HG02938 (cell line): Measurements from ENCODE around the gene MAP2K5.

Source experiments
- ATAC-seq: cut with Tn5 transposase; IDR thresholded peaks from one replicate; pipeline ENCODE4 v1.9.1; 2021; ENCODE audit warnings: mild to moderate bottlenecking, moderate library complexity; ENCODE audit not compliant: unreplicated experiment

Gene MAP2K5

DNA sequence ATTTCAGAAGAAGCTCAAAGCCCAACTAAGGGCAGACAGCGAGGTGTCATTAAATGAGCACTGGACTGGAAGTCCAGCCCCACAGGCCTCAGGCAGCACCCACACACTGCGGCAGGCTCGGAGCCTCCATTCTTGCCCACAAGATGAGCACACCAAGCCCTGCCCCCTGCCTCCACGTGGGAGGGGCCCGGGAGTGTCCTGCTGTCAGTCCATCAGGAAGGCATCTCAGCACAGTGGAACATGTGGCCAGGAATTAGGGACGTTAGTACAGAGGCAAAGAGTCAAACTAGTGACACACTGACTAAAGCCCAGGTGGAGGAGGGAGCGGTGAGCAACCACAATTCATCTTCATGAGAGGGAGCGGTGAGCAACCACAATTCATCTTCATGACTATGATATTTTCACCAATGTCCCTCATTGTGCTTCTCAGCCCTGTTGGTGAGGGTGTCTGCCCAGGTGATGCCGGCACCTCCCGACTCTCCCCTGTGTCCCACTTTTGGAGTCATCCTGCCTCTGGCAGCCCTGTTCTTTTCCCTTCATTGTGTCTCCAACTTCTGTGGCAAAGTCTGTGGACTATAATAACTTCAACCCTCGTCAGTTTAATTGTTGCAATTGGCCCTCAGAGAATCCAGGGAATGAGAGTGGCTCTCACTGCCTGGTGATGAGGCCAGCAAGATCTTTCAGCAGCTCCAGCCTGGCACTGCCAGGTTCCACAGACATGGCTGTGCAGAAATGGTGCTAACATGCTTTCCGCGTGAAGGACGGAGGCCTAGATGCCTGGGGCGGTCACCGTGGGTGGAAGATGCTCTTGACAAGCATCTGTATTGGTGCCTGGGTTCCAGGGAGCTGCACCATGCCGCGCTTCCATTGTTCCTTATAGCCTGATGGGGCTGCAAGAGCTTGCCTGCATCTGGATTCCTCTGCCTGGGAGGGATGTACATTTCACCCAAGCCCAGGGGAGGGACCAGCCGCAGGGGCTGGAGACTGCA is 259.7 kb downstream of the MAP2K5 start:
- no peak for ATAC-seq

DNA sequence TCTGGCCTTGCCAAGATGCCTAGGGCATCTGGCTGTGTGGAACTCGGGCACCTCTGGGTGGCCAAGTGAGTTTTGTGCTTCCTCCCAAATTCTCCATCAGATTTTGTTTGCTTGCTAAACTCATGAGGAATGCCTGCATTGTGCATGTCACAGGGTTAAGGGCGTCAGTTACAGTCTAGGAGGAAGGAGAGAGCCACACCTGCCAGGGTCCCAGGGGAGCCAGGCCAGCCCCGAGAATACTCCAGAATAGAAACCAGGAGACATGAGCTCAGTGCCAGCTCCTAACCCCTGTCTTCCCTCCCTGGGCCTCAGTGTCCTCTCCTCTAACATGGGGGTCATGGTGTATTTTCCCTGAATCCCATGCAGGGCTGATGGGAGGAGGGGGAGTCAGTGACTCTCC is 260.8 kb downstream of the MAP2K5 start:
- ATAC-seq: no peak

DNA sequence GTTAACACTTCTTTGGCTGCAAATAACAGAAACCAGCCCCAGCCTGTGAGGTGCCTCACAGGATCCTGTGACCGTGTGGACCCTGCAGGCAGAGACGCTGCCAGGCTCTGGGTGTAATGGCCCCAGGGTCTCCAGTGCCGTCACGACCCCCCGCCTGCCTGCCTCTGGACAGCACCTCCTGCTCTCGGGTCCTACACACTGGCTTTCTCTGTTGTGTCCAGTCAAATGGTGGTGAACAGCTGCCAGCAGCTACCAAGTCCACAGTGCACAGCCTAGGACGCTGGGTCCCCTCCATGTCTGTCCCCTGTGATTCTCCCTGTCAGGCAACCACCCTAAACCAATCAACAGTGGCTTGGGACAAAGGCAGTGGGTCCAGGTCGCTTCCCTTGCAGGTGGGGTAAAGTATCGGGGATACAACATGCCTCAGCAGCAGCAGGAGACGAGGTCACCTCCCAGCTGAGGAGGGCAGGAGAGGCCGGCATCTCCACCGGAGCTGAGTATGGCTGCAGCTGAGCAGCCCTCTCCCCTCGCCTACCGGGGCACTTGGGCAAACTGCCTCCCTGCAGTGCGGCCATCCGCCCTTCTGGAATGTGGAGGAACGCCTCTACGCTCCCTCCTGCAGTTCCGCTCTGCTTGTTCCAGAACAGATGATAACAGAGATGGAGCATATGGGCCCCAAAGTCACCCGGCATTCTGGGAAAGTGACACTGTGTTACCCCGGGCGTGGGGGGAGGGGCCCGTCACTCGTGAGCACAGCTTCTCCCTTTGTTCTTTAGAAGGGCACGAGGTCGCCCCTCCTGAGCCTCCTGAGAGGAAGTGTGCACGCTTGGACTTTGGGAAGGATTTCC is 261.7 kb downstream of the MAP2K5 start:
- no peak for ATAC-seq

DNA sequence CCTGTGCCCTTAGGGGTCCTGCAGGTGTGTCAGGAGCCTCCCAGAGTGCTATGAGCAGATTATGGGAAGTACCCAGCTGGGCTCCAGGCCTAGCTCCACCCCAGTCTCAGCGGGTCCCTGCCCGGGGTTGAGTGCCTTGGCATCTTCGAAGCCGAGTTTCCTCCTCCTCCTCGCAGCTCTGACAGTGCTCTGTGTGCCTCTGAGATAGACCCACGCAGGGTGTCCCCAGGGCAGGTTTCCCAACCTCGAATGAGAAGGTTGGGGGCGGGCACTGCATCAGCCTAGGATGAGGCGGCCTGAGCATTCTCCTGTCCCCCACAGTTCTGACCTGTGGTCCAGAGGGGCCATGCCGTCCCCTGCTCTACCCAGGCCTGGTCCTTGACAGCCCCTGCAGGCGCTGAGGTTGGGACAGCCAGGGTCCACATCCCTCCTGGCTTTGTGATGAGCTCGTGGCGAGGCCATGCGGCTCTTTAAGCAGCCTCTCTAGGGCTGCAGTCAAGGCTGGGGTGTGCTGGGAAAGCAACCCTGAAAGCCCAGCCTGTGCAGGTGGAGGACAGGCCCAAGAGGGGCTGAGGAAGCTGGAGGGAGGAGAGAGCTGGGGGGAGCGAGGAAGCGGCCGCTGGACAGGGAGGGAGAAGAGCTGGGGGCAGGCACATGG is 262.6 kb downstream of the MAP2K5 start:
- ATAC-seq: no peak

DNA sequence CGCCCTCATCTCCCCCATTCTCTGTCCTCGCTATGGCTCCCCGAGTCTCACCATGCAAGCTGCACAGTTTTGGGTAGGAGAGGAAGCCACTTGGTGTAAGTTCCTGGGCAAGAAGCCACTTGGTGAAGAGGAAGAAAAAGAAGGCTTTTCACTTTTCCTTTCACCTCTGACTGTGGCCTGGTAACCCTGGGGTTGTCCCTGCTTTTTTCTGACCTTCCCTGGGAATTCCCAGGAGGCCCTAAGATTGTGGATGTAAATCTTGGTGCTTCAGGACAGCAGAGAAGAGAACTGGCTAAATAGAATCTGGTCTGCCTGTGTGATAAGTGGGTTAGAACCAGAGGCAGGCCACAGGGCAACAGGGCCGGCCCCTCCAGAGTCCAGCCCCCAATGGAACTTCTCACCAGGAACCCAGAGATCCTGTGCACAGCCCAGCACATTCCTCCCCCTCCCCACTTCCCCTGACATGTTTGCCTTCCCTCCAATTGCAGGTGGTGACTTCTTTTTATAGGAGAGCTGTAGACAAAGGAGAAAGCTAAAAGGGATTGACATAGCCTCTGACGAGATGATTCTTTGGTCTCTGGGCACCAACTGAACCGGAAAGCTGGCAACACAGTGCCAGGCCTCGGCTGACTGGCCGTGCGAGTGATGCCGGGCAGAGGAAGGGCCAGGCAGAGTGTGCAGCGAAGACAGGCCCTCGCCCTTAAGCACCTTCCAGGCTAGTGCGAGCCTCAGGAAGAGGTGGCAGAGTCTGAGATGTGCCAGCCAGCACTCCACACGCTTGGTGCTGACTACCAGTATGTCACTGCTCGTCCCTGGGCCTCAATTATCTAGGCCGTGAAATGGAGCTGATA is 263.4 kb downstream of the MAP2K5 start:
- no peak for ATAC-seq

DNA sequence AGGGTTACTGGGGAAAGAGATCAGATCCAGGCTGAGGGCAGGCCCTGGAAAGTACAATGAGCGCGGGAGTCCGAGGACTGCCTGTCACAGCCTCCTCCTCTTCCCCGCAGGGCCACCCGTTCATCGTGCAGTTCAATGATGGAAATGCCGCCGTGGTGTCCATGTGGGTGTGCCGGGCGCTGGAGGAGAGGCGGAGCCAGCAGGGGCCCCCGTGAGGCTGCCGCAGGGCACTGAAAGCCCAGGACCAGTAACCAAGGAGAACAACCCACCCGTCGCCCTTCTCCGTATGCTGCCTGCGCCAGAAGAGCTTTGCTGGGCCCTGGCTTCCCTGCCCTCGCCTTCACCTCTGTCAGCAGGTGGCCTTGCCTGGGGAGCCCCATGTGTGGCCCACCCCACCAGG is 264.0 kb downstream of the MAP2K5 start:
- ATAC-seq: no peak

DNA sequence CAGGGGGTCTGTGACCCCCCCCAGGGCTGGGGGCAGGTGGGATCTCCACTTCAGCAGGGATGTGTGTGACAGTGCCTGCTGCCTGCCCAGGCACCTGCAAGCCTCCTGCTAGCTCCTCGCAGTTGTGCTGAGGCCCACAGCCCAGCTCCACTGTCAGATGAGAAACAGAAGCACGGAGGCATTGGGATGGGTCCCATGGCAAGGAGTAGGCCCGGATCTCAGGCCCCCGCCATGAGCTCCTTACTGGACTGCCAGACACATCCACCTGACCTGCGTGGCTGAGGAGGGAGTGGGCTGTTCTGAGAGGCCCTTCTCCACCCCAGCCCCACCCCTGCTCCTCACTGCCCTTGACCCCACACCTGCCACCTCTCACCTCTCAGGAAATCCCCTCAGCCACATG is 264.6 kb downstream of the MAP2K5 start:
- no peak for ATAC-seq

DNA sequence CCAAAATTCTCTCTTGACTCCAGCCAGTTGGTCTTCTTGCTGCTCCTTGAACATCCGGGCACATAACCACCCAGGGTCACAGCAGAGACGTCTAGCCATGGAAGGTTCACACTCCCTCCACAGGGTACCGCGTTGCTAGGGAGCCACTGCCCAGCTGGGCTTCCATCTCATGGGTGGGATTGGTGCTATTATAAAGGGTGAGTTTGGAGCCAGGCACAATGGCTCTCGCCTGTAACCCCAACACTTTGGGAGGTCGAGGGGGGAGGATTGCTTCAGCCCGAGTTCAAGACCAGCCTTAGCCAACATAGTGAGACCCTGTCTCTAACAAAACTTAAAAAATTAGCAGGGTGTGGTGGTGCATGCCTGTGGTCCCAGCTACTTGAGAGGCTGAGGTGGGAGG is 265.3 kb downstream of the MAP2K5 start:
- no peak for ATAC-seq

DNA sequence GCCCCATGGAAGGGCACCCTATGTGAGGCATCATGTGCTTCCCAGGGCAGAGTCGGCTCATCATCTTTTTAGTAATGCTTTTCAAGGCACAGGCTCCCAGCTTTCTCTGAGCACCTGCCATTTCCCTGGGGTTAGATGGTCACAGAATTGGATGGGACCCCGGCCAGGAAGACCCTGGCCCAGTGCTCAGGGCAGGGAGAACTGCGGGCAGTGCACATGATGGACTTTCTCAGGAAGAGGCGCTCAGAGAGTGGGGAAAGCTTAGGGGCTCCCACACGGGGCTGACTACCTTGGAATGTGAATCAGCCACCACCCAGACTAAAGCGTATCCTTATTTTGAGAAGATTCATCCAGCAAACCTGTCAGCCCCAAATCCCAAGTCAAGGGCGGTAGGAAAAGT is 266.3 kb downstream of the MAP2K5 start:
- ATAC-seq: no peak

DNA sequence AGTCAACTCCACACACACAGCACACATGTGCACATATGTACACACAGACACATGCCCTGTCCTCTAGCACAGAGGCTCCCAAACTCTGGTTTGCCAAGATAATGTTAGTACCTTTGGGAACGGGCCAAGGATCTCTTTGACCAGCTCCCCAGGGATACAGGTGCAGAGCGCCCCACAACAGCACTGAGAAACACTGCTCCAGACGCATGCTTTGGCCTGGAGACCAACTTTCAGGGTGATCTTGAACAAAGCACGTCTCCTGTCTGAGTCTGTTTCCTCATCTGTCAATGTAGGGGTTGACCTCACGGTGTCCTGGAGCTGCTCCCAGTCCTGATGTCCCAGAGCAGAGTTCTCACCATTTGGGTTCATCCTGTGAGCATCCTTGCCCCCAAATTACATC is 266.9 kb downstream of the MAP2K5 start:
- ATAC-seq: no peak

DNA sequence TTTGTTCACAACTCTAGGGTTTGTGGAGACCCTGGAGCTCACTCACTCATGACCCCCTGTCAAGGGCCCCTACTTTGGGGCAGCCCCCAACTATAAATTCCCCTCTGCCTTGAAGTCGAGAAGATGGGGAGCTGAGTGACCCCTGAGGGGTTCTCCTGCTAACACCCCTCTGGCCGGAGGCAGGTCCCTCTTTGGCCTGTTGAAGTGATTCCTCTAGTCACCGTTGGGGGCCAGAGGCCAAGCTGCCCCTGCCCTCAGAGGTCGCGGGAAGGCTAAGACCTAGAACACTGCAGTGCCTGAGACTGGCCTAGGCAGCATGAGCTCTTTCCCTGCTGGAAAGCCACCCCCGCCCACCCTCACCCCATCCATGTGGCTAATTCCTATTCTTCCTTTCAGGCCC is 267.4 kb downstream of the MAP2K5 start:
- no peak for ATAC-seq

DNA sequence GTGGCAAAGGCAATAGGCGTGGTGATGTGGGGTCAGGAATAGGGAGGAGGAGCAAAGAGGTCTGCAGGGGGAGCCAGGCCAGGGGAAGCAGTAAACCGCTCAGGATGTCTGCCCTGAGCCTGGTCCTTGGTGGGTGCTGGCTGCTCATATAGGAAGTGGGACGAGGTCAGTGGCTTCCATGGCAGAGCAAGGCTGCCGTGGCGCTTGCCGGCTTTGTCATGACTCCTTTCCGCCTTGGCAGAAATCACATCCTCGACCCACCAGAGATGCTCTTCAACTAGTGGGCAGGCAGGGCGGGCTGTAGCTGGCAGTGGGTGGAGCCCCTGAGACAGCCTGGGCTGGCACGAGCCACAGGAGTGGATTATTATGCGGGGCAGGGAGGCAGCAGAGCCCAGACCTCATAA is 269.7 kb downstream of the MAP2K5 start:
- no peak for ATAC-seq

DNA sequence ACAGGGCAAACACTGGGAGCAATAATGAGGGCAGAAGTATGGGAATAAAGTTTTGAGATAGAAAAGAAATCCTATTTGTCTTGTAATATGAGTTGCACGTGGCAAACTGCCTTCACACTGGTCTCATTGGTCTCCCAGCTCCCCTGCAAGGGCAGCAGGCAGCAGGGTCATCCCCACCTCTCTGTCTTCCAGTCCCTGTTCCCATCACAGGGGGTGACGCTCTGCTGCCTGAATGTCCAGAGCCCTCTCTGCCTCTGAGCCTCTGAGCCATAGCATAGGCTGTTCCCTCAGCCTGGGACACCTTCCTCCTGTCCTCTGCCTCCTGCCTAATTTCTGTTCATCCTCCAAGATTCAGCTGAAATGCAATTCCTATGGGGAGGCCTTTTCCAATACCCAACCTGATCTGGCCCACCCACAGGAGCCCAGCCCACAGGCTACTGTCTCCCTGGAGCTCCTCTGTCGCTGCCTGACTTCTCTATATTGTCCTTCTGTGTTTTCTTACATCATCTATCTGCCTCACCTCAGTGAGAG is 270.7 kb downstream of the MAP2K5 start:
- ATAC-seq: no peak

DNA sequence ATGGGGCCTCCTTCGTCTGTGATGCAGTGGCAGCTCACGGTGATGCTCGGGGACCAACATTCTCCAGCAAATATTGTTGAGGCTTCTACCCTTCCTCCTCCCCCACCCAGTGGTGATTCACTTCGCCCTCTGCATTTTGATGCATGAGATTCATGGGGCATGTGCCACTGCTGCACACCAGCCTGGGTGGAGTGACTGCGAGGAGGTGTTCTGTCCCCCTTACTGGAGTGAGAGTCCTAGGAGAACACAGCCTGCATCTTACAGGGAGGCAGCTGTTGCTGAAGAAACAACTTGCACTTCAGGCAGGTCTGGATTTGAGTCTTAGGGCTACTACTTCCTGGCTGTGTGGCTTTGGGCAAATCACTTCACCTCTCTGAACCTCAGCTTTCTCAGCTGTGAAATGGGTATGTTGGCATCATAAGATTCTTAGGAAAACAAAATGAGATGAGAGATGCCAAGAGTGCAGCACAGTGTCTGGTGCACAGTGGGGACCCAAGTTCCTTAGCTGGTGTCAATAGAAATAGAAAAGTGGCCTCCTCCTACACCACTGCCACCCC is 272.6 kb downstream of the MAP2K5 start:
- ATAC-seq: no peak

DNA sequence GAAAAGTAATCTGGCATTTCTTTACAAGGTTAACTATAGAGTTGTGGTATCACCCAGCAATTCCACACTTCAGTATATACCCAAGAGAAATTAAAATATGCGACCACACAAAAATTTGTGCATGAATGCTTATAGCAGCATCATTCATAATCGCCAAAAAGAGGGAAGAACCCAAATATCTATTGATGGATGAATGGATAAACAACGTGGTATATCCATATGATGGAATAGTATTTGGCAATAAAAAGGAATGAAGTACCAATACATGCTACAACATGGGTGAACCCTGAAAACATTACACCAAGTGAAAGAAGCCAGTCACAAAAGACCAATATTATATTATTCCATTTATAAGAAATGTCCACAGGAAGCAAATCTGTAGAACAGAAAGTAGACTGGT is 274.2 kb downstream of the MAP2K5 start:
- no peak for ATAC-seq

DNA sequence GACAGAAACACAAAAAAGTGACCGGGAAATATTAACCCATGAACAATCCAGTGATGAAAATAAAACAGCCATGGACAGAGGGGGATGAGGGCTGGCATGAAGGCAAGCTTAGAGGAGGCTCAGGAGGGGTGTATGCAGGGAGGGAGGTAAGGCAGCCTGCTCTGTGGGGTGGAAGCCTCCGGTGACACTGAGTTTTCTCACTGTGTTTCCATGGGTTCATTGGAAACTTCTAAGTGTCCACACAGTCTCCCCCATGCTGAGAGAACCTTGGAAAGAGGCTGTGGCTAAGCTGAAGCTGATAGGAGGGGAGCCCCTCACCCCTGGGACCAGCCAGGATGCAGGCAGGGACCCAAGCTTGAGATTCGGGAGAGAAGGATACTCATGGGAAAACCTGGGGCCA is 276.0 kb downstream of the MAP2K5 start:
- ATAC-seq: no peak

DNA sequence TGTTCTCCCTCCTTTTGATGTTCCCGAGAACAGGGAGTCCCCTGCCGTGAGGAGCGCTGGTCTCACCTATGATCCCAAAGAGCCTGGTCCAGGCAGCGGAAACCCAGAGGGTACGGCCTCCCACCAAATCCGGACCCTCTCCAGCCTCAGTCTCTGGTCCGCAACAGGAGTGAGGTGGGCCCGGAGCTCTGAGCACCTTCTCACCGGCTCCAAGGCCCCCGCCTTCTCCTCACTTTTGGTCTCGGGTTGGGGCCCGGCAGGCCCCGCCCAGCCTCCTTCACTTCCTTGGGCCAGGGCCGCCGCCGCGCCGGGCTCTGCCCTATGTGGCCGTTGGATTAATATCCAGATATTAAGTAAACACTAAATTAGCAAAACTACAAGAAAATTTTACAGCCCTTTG is 277.1 kb downstream of the MAP2K5 start:
- ATAC-seq: no peak

DNA sequence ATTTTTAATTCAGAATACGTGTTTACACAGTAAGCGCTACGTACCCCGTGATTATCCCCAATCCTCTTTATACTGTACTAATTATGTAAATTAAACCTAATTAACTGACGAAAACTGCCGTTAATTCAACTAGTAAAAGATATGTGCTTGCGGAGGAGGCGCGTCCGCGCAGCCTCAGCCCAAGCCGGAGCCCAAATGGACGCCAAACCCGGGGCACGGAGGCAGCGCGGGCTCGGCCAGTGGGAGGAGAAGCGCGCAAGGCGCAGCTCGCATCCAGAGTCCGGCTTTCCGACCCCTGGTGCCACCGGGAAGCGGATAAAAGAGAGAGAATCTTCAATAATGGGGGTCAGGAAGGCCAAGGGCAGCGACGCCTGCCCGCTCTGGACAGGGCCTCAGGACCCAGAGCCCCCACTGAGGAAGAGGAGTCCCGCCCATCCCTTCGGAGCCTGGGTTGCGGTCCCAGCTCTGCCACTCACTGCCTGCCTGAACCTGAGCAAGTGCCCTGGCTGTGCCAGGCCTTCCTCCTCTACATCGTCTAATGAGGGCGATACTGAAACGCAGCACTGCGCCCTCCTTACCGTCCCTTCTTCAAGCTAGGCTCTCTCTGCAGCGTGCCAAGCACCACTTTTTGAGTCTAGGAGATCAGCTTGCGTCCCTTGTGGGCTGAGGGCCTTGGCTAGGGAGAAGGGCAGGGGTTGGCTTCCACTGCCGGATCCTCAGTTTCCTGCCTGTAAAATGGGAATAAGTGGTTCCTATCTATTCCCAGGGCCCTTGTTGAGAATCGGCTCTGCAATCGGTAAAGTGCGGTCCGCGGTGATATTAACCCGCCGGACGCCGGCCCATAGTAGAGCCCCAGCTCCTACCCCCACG is 277.9 kb downstream of the MAP2K5 start:
- no peak for ATAC-seq
